HEK293T (cell line): ENCODE data around the gene NOL9.

Experiments used
- CTCF ChIA-PET: fragments of 350-600 bp; formaldehyde crosslinking; extraction: SDS; loops from one replicate; lab custom pipeline; 2021; ENCODE audit warnings: antibody characterized with exemption, inconsistent platforms; lab: Yijun Ruan, JAX
- POLR2A ChIA-PET: fragments of 350-600 bp; formaldehyde crosslinking; extraction: SDS; loops from one replicate; lab custom pipeline; 2020; ENCODE audit warnings: antibody characterized with exemption, inconsistent platforms; lab: Yijun Ruan, JAX
- DNase-seq: peaks from one replicate; pipeline ENCODE4 v3.0.0; 2012; ENCODE audit warnings: mixed read lengths; ENCODE audit errors: extremely low spot score
- ARNT ChIP-seq: fragments of 450-650 bp; IDR thresholded peaks from 2 replicates; pipeline ENCODE4 v1.6.1; 2017; ENCODE audit warnings: mild to moderate bottlenecking
- BHLHE40 ChIP-seq: fragments of 450-650 bp; IDR thresholded peaks from 2 replicates; pipeline ENCODE4 v1.6.1; 2016; ENCODE audit warnings: mild to moderate bottlenecking, moderate library complexity, borderline replicate concordance
- CTBP1 ChIP-seq: fragments of 450-650 bp; IDR thresholded peaks from 2 replicates; pipeline ENCODE4 v1.6.1; 2016; ENCODE audit warnings: borderline replicate concordance
- ELF4 ChIP-seq: fragments of 450-650 bp; IDR thresholded peaks from 2 replicates; pipeline ENCODE4 v1.6.1; 2017; ENCODE audit warnings: antibody characterized with exemption
- FOXA1 ChIP-seq: fragments of 450-650 bp; IDR thresholded peaks from 2 replicates; pipeline ENCODE4 v1.6.1; 2016; ENCODE audit warnings: mild to moderate bottlenecking
- FOXK2 ChIP-seq: fragments of 450-650 bp; IDR thresholded peaks from 2 replicates; pipeline ENCODE4 v1.6.1; 2016; ENCODE audit warnings: mild to moderate bottlenecking
- FOXM1 ChIP-seq: fragments of 450-650 bp; IDR thresholded peaks from 2 replicates; pipeline ENCODE4 v1.6.1; 2017; ENCODE audit warnings: mild to moderate bottlenecking, borderline replicate concordance
- HDGF ChIP-seq: fragments of 450-650 bp; IDR thresholded peaks from 2 replicates; pipeline ENCODE4 v1.6.1; 2017; ENCODE audit warnings: antibody characterized with exemption, borderline replicate concordance
- L3MBTL2 ChIP-seq: fragments of 450-650 bp; conservative IDR thresholded peaks from 2 replicates; pipeline ENCODE4 v1.6.1; 2016; ENCODE audit warnings: mild to moderate bottlenecking
- LEF1 ChIP-seq: fragments of 450-650 bp; IDR thresholded peaks from 2 replicates; pipeline ENCODE4 v1.6.1; 2017; ENCODE audit warnings: mild to moderate bottlenecking, borderline replicate concordance
- NFRKB ChIP-seq: fragments of 450-650 bp; IDR thresholded peaks from 2 replicates; pipeline ENCODE4 v1.6.1; 2016; ENCODE audit warnings: mild to moderate bottlenecking, moderate library complexity
- PKNOX1 ChIP-seq: fragments of 450-650 bp; IDR thresholded peaks from 2 replicates; pipeline ENCODE4 v1.6.1; 2016
- SP1 ChIP-seq: fragments of 450-650 bp; IDR thresholded peaks from 2 replicates; pipeline ENCODE4 v1.6.1; 2017
- SUZ12 ChIP-seq: fragments of 450-650 bp; IDR thresholded peaks from 2 replicates; pipeline ENCODE4 v1.6.1; 2016; ENCODE audit warnings: mild to moderate bottlenecking
- TARDBP ChIP-seq: fragments of 450-650 bp; IDR thresholded peaks from 2 replicates; pipeline ENCODE4 v1.6.1; 2016
- ZNF384 ChIP-seq: fragments of 450-650 bp; IDR thresholded peaks from 2 replicates; pipeline ENCODE4 v1.6.1; 2016

NOL9 gene

GRCh38 chr1:6483017-6483760 lies 71.1 kb downstream of the NOL9 start:
- no peak for TF ChIP-seq FOXA1
- no peak for TF ChIP-seq HDGF
- TF ChIP-seq ELF4: no peak
- TF ChIP-seq SP1: no peak
- no peak for TF ChIP-seq LEF1
- TF ChIP-seq CTBP1: no peak
- TF ChIP-seq FOXM1: no peak
- no peak for TF ChIP-seq PKNOX1
- TF ChIP-seq ARNT: no peak
- TF ChIP-seq NFRKB: no peak
- TF ChIP-seq TARDBP: no peak
- ChIA-PET POLR2A (no interaction called here), CTCF (no interaction called here)
- DNase-seq: no peak

- ChIA-PET POLR2A (interaction anchor here (1.1 kb wide), 1 partner anchor 10 kb away, joined by 4 read pairs; no protein-coding TSS in a partner anchor), CTCF (no interaction called here)
- TF ChIP-seq L3MBTL2 (no peak), ZNF384 (no peak), ARNT (no peak), FOXM1 (no peak), BHLHE40 (no peak), FOXK2 (no peak), FOXA1 (no peak), NFRKB (no peak), LEF1 (no peak), ELF4 (no peak), HDGF (no peak), CTBP1 (no peak), SUZ12 (no peak), PKNOX1 (no peak)
These were observed 72.5 kb downstream of the NOL9 start for GRCh38 chr1:6481820-6482219.

GRCh38 chr1:6477039-6477820 lies 77.1 kb downstream of the NOL9 start:
- no peak for DNase-seq
- POLR2A ChIA-PET: no interaction called here
- CTCF ChIA-PET: interaction anchor here (0.8 to 1.2 kb wide), 3 partner anchors 9 to 46 kb away, joined by 3 to 5 read pairs (median 3); no protein-coding TSS in a partner anchor
- TF ChIP-seq L3MBTL2 (no peak), HDGF (no peak), LEF1 (no peak), FOXM1 (no peak), SUZ12 (no peak), BHLHE40 (no peak), ARNT (no peak), CTBP1 (no peak), FOXK2 (no peak), SP1 (no peak), TARDBP (no peak), ELF4 (no peak), ZNF384 (no peak)

More at GRCh38 chr1:6481820-6482219, 72.5 kb downstream of the NOL9 start:
- no peak for DNase-seq

- no peak for DNase-seq
- POLR2A ChIA-PET: no interaction called here
- TF ChIP-seq ZNF384 (no peak), ARNT (no peak), LEF1 (no peak), SP1 (no peak), TARDBP (no peak), FOXK2 (no peak), FOXM1 (no peak), FOXA1 (no peak), HDGF (no peak)
- CTCF ChIA-PET: interaction anchor here (1.1 to 1.2 kb wide), 3 partner anchors 10 to 47 kb away, joined by 3 to 5 read pairs (median 5); no protein-coding TSS in a partner anchor
These were observed 77.8 kb downstream of the NOL9 start for GRCh38 chr1:6476483-6476882.

GRCh38 chr1:6475381-6476133 lies 78.8 kb downstream of the NOL9 start:
- TF ChIP-seq HDGF: no peak
- peak; percentile 44; the same call in 1 of the 2 replicates for TF ChIP-seq TARDBP
- TF ChIP-seq FOXA1: no peak
- TF ChIP-seq LEF1: no peak
- no peak for TF ChIP-seq NFRKB
- ChIA-PET CTCF (interaction anchor here (0.7 to 1.1 kb wide), 2 partner anchors 9 to 48 kb away, joined by 3 to 5 read pairs; no protein-coding TSS in a partner anchor), POLR2A (no interaction called here)
- DNase-seq: peak; percentile 81

- TF ChIP-seq BHLHE40: no peak
- no peak for TF ChIP-seq ELF4
- TF ChIP-seq FOXM1: no peak
- TF ChIP-seq HDGF: no peak
- DNase-seq: no peak
- ChIA-PET POLR2A (no interaction called here), CTCF (no interaction called here)
These were observed 79.5 kb downstream of the NOL9 start for GRCh38 chr1:6474815-6475282.
